Karpas-422 (cell line): Measurements from ENCODE around the gene PTPRC. TPM values are rescaled to one million over a fixed set of nuclear protein-coding genes. Genes with fewer than 3 reads are reported as not detected.

ENCODE experiments used
- DNase-seq: peaks from one replicate; pipeline ENCODE4 v3.0.0-alpha.2; 2015
- H2AFZ ChIP-seq: fragments of 200-600 bp; sonication (generic); 2 replicates; pipeline ENCODE4 v1.6.1; 2014; ENCODE audit warnings: antibody characterized with exemption, low read length, mixed read lengths
- H3K27ac ChIP-seq: fragments of 200-600 bp; sonication (generic); 2 replicates; pipeline ENCODE4 v1.5.1; 2014; ENCODE audit warnings: mild to moderate bottlenecking, low read length, moderate library complexity
- H3K27me3 ChIP-seq: fragments of 200-600 bp; sonication (generic); 2 replicates; pipeline ENCODE4 v1.6.1; 2014; ENCODE audit warnings: low read length, mixed read lengths
- H3K36me3 ChIP-seq: fragments of 200-600 bp; sonication (generic); 2 replicates; pipeline ENCODE4 v1.6.1; 2014; ENCODE audit warnings: low read length, mixed read lengths; ENCODE audit not compliant: insufficient read depth
- H3K4me1 ChIP-seq: fragments of 200-600 bp; sonication (generic); 2 replicates; pipeline ENCODE4 v1.6.1; 2014; ENCODE audit warnings: mild to moderate bottlenecking, low read length, mixed read lengths
- H3K4me2 ChIP-seq: fragments of 200-600 bp; sonication (generic); 2 replicates; pipeline ENCODE4 v1.6.1; 2014; ENCODE audit warnings: low read length, low read depth, mild to moderate bottlenecking; ENCODE audit not compliant: poor library complexity, severe bottlenecking
- H3K4me3 ChIP-seq: fragments of 200-600 bp; sonication (generic); 2 replicates; pipeline ENCODE4 v1.5.1; 2014; ENCODE audit warnings: mild to moderate bottlenecking, antibody characterized with exemption, low read length, mixed read lengths
- H3K79me2 ChIP-seq: fragments of 200-600 bp; sonication (generic); 2 replicates; pipeline ENCODE4 v1.6.1; 2014; ENCODE audit warnings: mild to moderate bottlenecking, low read length, mixed read lengths
- H3K9ac ChIP-seq: fragments of 200-600 bp; sonication (generic); 2 replicates; pipeline ENCODE4 v1.6.0; 2014; ENCODE audit warnings: low read length
- H3K9me2 ChIP-seq: fragments of 200-600 bp; sonication (generic), shearing (Covaris generic); replicated peaks from 2 replicates; pipeline ENCODE4 v1.6.0; 2014; ENCODE audit warnings: mild to moderate bottlenecking, low read length, moderate library complexity; ENCODE audit not compliant: insufficient read depth
- H3K9me3 ChIP-seq: fragments of 300-700, 200-600 bp; sonication (generic); 2 replicates; pipeline ENCODE4 v1.6.1; 2014; ENCODE audit warnings: low read length, mixed read lengths
- H4K20me1 ChIP-seq: fragments of 200-600 bp; sonication (generic); 2 replicates; pipeline ENCODE4 v1.6.1; 2014; ENCODE audit warnings: mild to moderate bottlenecking, antibody characterized with exemption, low read length, low read depth; ENCODE audit not compliant: insufficient read depth
- total RNA-seq: library from RNA; depleted of rRNA; stranded (reverse); fragments of >200 nt; shearing (Covaris generic); gene quantifications from 2 replicates; pipeline ENCODE4 v1.2.3, GENCODE V29; 2014; ENCODE audit warnings: low replicate concordance

The PTPRC gene
- total RNA-seq, 1 experiment from 2014 or later = 812 TPM

GRCh38 chr1:198623752-198624647 lies 14.8 kb upstream of the PTPRC start:
- Histone ChIP-seq H2AFZ (no peak overlapping the region), H4K20me1 (no peaks in the 10 kb centered on the region), H3K4me1 (peaks cover 100% of the 10 kb centered on the region), H3K27ac (peak overlapping the region; percentile 99), H3K27me3 (no peaks in the 10 kb centered on the region), H3K9me3 (peaks cover 4% of the 10 kb centered on the region; the same call in 1 of the 2 replicates), H3K9ac (peak overlapping the region; percentile 79), H3K4me2 (peak overlapping the region; percentile 79), H3K79me2 (no peaks in the 10 kb centered on the region), H3K36me3 (no peaks in the 10 kb centered on the region; the same call in 1 of the 2 replicates), H3K9me2 (no peaks in the 10 kb centered on the region), H3K4me3 (peak overlapping the region; percentile 53)
- peak; percentile 93 for DNase-seq

GRCh38 chr1:198624648-198624980 lies 14.2 kb upstream of the PTPRC start:
- Histone ChIP-seq H3K4me3 (peak overlapping the region; percentile 22; the same call in 1 of the 2 replicates), H3K36me3 (no peaks in the 10 kb centered on the region; the same call in 1 of the 2 replicates), H3K9me2 (no peaks in the 10 kb centered on the region), H3K4me1 (peaks cover 100% of the 10 kb centered on the region), H2AFZ (no peak overlapping the region), H4K20me1 (no peaks in the 10 kb centered on the region), H3K9ac (peak overlapping the region; percentile 79), H3K9me3 (peaks cover 4% of the 10 kb centered on the region; the same call in 1 of the 2 replicates), H3K27me3 (no peaks in the 10 kb centered on the region), H3K27ac (peak overlapping the region; percentile 99), H3K79me2 (no peaks in the 10 kb centered on the region), H3K4me2 (peak overlapping the region; percentile 79)
- no peak for DNase-seq

- Histone ChIP-seq H2AFZ (peak overlapping the region; percentile 7; the same call in 1 of the 2 replicates), H3K9me2 (no peaks in the 10 kb centered on the region), H4K20me1 (no peaks in the 10 kb centered on the region), H3K9me3 (peaks cover 4% of the 10 kb centered on the region; the same call in 1 of the 2 replicates), H3K4me3 (no peak overlapping the region), H3K79me2 (no peaks in the 10 kb centered on the region), H3K9ac (no peak overlapping the region; the same call in 1 of the 2 replicates), H3K4me2 (peak overlapping the region; percentile 1), H3K4me1 (peaks cover 99% of the 10 kb centered on the region), H3K27ac (peak overlapping the region; percentile 99), H3K27me3 (no peaks in the 10 kb centered on the region), H3K36me3 (no peaks in the 10 kb centered on the region; the same call in 1 of the 2 replicates)
- DNase-seq = no peak
Observed at GRCh38 chr1:198627436-198628066, 11.3 kb upstream of the PTPRC start.

GRCh38 chr1:198628067-198628455 lies 10.8 kb upstream of the PTPRC start:
- Histone ChIP-seq H3K4me2 (peak overlapping the region; percentile 1), H3K4me3 (no peak overlapping the region)

GRCh38 chr1:198629610-198630009 lies 9.2 kb upstream of the PTPRC start:
- peaks cover 4% of the 10 kb centered on the region; the same call in 1 of the 2 replicates for H3K9me3 ChIP-seq
- H3K27me3 ChIP-seq = no peaks in the 10 kb centered on the region
- H3K27ac ChIP-seq = peak overlapping the region; percentile 99
- peaks cover 92% of the 10 kb centered on the region for H3K4me1 ChIP-seq
- no peak overlapping the region for H3K4me2 ChIP-seq
- no peaks in the 10 kb centered on the region for H3K9me2 ChIP-seq
- peak overlapping the region; percentile 36; the same call in 1 of the 2 replicates for H2AFZ ChIP-seq
- no peaks in the 10 kb centered on the region for H4K20me1 ChIP-seq
- DNase-seq = no peak
- no peak overlapping the region for H3K4me3 ChIP-seq
- H3K79me2 ChIP-seq = no peaks in the 10 kb centered on the region
- H3K36me3 ChIP-seq = no peaks in the 10 kb centered on the region; the same call in 1 of the 2 replicates
- no peak overlapping the region for H3K9ac ChIP-seq

More at GRCh38 chr1:198628067-198628455, 10.8 kb upstream of the PTPRC start:
- Histone ChIP-seq H3K27me3 (no peaks in the 10 kb centered on the region), H3K9me2 (no peaks in the 10 kb centered on the region), H3K4me1 (peaks cover 95% of the 10 kb centered on the region), H3K9me3 (peaks cover 4% of the 10 kb centered on the region; the same call in 1 of the 2 replicates), H3K79me2 (no peaks in the 10 kb centered on the region), H3K36me3 (no peaks in the 10 kb centered on the region; the same call in 1 of the 2 replicates), H2AFZ (peak overlapping the region; percentile 7; the same call in 1 of the 2 replicates), H3K27ac (peak overlapping the region; percentile 99), H4K20me1 (no peaks in the 10 kb centered on the region), H3K9ac (no peak overlapping the region)
- DNase-seq = no peak

GRCh38 chr1:198630863-198631262 lies 8.0 kb upstream of the PTPRC start:
- Histone ChIP-seq H3K27me3 (no peaks in the 10 kb centered on the region), H3K9me2 (no peaks in the 10 kb centered on the region), H3K9ac (peak overlapping the region; percentile 46), H3K4me1 (peaks cover 87% of the 10 kb centered on the region), H3K27ac (peak overlapping the region; percentile 99), H3K36me3 (no peaks in the 10 kb centered on the region; the same call in 1 of the 2 replicates), H2AFZ (no peak overlapping the region; the same call in 1 of the 2 replicates), H3K9me3 (peaks cover 4% of the 10 kb centered on the region; the same call in 1 of the 2 replicates), H4K20me1 (no peaks in the 10 kb centered on the region), H3K79me2 (no peaks in the 10 kb centered on the region), H3K4me3 (0 out of 2 replicates have a peak overlapping the region, but pooled peaks have one; percentile 1), H3K4me2 (peak overlapping the region; percentile 46)
- no peak for DNase-seq

- H3K9me2 ChIP-seq = no peaks in the 10 kb centered on the region
- H3K9me3 ChIP-seq = peaks cover 4% of the 10 kb centered on the region; the same call in 1 of the 2 replicates
- no peaks in the 10 kb centered on the region; the same call in 1 of the 2 replicates for H3K36me3 ChIP-seq
- no peaks in the 10 kb centered on the region for H4K20me1 ChIP-seq
- peaks cover 87% of the 10 kb centered on the region for H3K4me1 ChIP-seq
- peak overlapping the region; percentile 46 for H3K4me2 ChIP-seq
- H3K27ac ChIP-seq = peak overlapping the region; percentile 99
- peak; percentile 77 for DNase-seq
- H2AFZ ChIP-seq = no peak overlapping the region; the same call in 1 of the 2 replicates
- no peaks in the 10 kb centered on the region for H3K27me3 ChIP-seq
- peak overlapping the region; percentile 46 for H3K9ac ChIP-seq
- H3K4me3 ChIP-seq = 0 out of 2 replicates have a peak overlapping the region, but pooled peaks have one; percentile 1
- no peaks in the 10 kb centered on the region for H3K79me2 ChIP-seq
Observed at GRCh38 chr1:198631292-198631691, 7.5 kb upstream of the PTPRC start.
